ENCODE results near the gene PRKCE.

PRKCE gene

DNA sequence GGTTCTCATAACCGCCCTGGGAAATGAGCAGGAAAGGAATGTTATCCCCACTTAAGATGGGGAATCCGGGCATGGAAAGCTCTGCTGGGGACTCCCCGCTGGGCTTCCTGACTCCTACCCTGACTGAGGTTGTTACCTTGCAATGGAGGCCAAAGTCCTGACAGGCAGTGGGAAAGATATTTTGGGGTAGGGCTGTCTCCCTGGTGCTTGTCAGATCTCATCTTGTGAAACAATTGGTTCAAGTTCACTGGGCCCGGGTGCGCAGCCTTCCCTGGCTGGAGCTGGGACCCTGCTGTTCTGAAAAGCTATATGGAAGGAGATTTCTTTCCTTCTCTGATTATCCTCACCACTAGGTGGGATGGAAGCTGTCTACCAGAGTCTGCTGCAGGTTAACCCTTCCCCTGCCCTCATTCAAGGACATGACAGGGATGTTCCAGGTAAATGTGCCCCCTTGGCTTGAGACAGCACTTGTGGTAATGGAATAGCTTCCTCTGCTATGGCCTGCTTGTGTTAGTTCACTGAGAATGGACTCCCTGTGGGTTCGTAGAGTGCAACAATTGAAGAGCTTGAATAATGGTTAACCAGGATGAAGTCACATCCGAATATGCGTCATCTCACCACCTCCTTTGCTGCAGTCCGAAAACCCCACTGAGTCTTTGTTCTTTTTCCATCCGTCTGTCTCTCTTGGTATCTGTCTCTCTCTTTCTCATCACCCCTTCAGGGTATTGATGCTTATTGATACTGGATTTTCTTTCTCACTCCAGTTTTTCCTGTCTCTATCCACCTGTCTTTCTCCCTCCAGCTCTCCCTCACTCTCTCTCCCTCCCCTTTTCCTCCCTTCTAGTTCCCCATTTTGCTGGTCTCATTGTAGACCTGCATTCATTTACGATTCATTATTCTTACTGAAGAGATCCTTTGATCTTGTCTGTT, 577.9 kb downstream of the PRKCE start:
- no peak for DNase-seq (ENCODE audit: extremely low read depth, low read depth)

DNA sequence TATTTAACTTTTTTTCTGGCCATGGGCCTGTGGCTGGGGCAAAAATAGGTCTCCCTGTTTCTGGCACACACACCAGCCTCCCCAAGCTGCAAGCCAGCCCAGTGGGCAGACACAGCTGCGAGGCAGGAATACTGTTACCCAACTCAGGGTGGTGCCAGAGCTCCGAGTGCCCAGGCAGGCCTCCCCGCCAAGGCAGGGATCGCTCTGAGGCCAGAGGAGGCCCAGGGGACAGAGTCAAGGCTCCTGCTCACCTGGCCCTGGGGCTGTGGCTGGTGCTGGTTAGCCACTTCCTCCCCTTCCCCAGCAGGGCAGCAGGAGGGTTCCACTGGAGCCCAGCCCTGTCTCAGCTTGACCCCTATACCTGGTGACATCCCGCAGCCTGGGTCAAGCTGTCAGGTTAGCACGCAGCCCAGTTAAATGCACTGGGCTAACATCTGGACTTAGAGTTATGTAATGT, 578.7 kb downstream of the PRKCE start:
- no peak for DNase-seq (ENCODE audit: extremely low read depth, low read depth)
- TF ChIP-seq, protein P1, sequence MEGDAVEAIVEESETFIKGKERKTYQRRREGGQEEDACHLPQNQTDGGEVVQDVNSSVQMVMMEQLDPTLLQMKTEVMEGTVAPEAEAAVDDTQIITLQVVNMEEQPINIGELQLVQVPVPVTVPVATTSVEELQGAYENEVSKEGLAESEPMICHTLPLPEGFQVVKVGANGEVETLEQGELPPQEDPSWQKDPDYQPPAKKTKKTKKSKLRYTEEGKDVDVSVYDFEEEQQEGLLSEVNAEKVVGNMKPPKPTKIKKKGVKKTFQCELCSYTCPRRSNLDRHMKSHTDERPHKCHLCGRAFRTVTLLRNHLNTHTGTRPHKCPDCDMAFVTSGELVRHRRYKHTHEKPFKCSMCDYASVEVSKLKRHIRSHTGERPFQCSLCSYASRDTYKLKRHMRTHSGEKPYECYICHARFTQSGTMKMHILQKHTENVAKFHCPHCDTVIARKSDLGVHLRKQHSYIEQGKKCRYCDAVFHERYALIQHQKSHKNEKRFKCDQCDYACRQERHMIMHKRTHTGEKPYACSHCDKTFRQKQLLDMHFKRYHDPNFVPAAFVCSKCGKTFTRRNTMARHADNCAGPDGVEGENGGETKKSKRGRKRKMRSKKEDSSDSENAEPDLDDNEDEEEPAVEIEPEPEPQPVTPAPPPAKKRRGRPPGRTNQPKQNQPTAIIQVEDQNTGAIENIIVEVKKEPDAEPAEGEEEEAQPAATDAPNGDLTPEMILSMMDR (IDR thresholded peaks at IDR 0.05; ENCODE audit: low read depth, low read length) = no peak

More for the DNA sequence above, 577.9 kb downstream of the PRKCE start:
- TF ChIP-seq, protein P1 (IDR thresholded peaks at IDR 0.05; ENCODE audit: low read depth, low read length) = no peak

DNA sequence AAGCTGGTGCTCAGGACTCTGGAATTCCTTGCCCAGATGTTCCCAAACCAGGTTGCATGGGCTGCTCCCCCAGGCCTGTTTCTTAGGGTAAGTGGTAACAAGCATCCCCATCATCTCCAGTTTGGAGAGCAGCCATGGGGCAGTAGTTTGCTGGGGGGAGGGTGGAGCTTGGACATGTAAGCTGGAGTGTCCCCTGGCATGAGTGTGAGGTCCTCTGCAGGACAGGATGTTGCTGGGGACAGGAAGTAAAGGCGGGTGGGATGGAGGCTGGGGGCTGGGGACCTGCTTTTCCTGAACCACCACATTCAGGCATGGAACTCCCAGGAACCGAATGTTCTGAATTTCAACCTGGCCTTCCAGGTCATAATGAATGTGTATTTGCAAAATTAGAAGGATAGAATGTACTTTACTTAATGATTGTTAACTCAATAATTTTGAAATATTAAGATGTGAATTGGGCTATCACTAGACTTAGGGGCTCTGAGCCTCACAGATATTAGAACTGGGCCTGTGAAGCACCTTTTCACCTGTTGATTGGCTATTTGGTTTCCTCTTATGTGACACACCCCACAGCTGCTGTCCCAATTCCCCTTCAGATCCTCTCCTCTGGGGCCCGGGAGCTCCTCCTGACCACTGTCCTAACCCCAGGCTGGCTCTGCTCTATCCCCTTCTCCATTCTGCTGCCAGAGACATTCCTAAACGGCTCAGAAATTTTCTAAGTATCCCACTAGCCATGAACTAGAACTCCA, 579.4 kb downstream of the PRKCE start:
- no peak for DNase-seq (ENCODE audit: extremely low read depth, low read depth)
- TF ChIP-seq, protein P1 (IDR thresholded peaks at IDR 0.05; ENCODE audit: low read depth, low read length) = no peak

DNA sequence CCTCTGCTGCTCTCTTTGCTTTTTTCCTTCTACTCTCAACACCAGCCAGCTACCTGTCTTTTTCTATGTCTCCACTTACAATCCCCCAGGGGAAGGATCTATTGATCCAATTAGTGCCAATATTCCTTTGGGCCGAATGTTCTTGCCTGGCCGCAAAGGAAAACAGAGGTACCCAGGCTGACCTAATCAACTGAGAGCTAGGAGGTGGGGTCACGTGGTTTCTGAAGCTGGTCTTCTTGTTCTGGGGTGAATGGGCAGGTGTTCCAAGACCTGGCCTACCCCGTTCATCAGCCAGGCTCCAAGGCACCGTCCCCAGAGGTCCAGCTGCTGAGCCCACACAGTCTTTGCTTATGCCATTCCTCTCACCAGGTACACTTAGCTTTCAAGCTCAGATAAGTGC, 580.2 kb downstream of the PRKCE start:
- TF ChIP-seq, protein P1 (IDR thresholded peaks at IDR 0.05; ENCODE audit: low read depth, low read length) = no peak
- DNase-seq (ENCODE audit: extremely low read depth, low read depth) = no peak

DNA sequence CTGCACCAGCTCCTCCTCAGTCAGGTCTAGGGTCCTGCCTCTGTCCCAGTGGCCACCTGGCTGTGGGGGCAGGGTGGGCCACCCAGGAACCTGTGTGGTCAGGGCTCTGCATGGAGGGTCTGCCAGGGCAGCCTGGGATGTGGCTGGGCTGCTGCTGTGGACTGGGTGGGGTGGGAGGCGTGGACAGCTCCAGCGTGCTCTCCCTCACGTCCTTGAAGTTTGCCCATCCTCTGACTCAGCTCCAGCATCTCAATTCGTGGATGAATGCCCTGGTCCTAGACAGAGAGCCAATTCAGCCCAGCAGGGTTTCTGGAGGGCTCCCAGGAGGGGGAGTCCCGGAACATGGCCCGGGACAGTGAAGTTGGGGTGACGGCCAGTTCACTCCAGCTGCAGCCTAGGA, 581.4 kb downstream of the PRKCE start:
- no peak for DNase-seq (ENCODE audit: extremely low read depth, low read depth)
- TF ChIP-seq, protein P1 (IDR thresholded peaks at IDR 0.05; ENCODE audit: low read depth, low read length) = no peak

DNA sequence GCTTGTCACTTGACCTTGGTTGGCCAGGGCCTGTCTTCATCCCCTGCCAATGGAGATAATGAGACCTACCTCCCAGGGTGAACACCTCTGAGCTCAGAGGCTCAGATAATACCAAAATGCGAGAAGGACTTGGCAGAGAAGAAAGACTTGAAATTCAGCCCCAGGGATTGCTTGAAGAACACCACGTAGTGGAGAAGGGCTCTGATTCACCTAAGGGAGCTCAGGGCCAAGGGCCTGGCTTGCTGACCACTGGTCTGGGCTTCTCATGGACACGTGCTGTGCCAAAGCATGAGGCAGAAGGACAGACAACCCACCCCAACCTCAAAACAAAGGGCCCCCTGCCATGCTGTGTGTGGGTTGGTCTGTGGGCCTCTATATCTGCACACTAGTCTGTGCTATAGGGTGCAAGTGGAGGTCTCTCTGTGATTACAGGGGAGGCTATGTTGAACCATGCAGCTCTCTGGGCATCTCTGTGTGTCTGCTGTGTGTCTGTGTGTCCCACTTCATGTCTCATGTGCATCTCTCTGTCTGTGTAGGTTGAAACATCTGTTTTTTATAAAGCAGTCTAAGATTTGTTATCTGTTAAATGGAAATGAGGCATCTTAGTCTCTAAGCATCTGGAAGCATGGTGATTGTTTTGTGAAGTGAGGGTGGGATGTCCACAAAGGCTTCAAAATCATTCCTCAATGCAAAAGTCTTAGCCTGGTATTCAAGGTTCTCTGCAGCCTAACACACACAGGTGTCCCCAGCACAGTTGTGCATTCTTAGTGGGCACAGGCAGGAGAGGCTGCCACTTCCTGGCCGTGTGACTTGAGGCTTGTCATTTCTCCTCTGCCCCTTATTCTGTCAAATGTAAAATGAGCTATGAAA, 584.8 kb downstream of the PRKCE start:
- TF ChIP-seq, protein P1 (IDR thresholded peaks at IDR 0.05; ENCODE audit: low read depth, low read length) = no peak
- no peak for DNase-seq (ENCODE audit: extremely low read depth, low read depth)

Data from AG09319 (cell line).